Femur (tissue), 1 donor: ENCODE measurements around the gene USP26.
"Not testable (repeated sequence)": the region's sequence is repeated elsewhere in the genome, so short reads cannot be mapped to it uniquely, and the experiment has no call there.

Source experiments
- DNase-seq: peaks from one replicate; pipeline ENCODE4 v3.0.0-alpha.2; 2017

Gene USP26

DNA sequence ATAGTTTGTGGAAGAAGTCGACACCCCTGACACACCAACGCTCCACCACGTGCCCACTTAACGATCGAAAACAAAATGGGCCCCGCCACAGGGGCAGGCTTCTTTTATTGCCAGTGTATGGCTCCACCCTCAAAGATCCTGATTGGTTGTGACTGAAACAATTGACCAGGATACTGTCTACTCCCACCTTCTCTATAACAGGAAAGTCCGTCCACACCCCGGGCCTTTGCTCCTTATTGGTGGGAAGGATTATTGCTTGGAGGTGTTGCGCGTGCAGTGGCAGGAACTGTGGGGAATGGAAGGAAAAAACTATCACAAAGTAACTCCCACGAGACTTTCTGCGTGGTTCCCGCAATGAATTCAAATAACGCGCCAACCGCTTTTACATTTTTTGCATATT, at the start of gene USP26:
USP26 (minus strand) TSS at position 79 of the 400 bp plus-strand sequence. CDS start 68,889 bp downstream, outside the sequence.
- no peak for DNase-seq

GRCh38 chrX:133134282-133134681, 37.4 kb upstream of the USP26 start:
- no peak for DNase-seq

GRCh38 chrX:133120406-133120805, 23.5 kb upstream of the USP26 start:
- no peak for DNase-seq

DNA sequence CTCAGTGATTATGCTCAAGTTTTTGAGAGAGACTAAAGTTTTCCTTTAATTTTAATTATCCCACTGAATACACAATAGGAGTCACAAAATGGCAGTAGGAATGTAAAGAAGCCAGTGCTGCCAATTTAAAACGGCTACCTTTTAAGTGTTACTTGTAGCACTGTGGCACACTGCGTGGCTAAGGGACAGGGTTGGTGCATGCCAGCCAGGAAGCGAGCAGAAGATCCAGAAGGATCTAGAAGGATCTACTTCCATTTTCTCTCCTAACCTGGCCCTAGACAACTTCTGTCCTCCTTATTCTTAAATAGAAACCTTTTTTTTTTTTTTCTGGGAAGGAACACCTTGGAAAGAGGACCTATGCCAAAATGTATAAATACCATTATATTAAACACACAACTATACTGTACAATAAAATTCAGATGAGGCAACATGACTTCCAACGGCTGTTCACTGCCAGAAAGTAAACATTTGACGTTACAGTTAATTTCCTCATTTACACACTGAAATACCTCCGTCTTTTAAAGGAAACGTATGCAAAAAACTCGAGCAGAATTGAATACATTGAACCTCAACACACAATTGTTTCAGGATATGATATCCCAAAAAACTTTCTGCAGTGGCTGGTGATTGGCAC, 2.7 kb downstream of the USP26 start:
- no peak for DNase-seq

GRCh38 chrX:133090236-133090809, 6.6 kb downstream of the USP26 start:
- no peak for DNase-seq

DNA sequence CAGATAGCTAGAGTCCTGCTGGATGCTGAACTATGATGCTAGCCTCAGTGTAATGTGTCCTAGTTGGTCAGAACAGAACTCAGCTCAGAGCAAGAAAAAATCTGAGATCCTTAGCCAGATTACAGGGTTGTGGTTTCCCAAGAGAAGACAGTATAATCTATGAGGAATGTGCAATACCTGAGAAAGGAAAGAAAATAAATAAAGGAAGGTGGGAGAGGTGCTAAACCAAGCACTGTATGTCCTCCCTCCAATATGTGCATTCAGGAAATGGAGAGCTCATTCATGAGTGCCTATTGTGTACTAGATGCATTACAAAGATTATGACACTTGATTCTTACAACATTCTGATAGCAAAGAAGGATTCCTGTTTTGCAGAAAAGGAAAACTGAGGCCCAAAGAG, 7.5 kb downstream of the USP26 start:
- DNase-seq: no peak

- no peak for DNase-seq
Observed at GRCh38 chrX:133085785-133086184, 11.1 kb downstream of the USP26 start.

DNA sequence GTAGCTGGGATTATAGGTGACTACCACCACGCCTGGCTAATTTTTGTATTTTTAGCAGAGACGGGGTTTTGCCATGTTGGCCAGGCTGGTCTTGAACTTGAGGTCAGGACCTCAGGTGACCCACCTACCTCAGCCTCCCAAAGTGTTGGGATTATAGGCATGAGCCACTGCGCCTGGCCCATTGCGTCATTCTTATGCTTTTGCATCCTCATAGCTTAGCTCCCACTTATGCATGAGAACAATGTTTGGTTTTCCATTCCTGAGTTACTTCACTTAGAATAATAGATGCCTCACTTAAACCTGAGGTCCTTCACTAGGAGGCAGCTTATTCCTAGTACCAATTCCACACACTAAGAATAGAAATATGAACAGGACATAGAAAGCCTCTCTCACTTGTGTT, 11.9 kb downstream of the USP26 start:
- not testable (repeated sequence) for DNase-seq

DNA sequence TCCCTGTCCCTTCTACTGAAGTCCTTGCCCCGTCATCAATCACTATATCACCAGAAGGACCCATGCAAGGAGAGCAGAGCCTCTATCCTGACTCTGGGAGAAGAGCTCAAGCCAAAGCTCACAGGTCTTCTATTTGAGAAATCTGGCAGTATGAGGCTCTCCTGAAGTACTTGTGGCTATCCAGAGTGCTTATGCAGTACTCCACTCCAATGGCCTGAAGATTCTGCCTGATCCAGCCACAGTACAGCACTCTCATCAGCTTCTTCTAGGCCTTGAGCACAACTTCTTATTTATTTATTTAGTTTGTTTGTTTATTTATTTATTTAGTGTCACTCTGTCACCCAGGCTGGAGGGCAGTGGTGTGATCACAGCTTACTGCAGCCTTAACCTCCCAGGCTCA, 13.0 kb downstream of the USP26 start:
- no peak for DNase-seq

GRCh38 chrX:133081990-133082389, 14.9 kb downstream of the USP26 start:
- DNase-seq: no peak

DNA sequence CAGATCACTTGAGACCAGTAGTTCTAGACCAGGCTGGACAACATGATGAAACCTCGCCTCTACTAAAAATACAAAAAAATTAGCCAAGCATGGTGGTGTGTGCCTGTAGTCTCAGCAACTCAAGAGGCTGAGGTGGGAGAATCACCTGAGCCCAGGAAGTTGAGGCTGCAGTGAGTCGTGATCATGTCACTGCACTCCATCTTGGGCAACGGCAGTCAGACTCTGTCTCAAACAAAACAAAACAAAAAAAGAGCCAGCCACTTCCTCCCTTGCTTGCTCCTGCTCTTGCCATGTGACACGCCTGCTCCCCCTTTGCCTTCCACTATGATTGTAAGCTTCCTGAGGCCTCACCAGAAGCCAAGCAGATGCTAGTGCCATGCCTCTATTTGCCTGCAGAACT, 19.1 kb downstream of the USP26 start:
- DNase-seq: not testable (repeated sequence)

DNA sequence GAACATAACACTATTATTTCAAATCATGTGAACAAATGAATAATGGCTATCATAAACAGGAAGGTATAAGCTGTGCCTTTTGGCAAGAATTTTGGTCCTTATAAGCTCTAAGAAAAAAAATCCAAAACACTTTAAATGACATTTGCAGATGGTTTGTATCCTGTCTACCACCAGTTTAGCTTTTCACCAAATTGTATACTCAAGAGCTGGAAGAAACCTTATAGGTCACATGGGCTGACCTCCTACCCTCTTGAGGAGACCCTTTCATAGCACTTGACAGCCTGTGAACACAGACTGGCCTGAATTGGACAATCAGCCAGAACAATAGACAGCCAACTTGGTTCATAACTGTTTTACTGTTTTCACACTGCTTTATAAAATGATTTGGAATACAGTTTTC, 24.3 kb downstream of the USP26 start:
- no peak for DNase-seq

GRCh38 chrX:133068461-133068860, 28.4 kb downstream of the USP26 start:
- no peak for DNase-seq

DNA sequence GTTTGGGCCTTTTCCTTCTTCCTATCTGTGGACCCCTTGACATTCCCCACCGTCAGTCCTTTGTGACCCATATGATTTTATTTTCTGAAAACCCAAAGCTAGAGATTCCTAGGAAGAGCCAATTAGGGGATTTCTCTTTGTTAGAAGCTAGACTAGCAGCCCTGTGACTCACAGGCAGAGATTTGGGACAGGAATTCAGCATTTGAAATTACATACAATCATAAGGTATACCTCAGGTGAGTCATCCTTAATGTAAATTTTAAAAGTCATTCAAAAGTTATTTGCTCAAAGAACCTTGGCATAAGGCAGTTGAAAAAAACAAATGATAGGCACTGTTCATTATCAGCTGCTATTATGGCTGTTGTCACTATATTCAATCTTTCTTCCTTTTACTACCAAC, 40.6 kb downstream of the USP26 start:
- DNase-seq: no peak

DNA sequence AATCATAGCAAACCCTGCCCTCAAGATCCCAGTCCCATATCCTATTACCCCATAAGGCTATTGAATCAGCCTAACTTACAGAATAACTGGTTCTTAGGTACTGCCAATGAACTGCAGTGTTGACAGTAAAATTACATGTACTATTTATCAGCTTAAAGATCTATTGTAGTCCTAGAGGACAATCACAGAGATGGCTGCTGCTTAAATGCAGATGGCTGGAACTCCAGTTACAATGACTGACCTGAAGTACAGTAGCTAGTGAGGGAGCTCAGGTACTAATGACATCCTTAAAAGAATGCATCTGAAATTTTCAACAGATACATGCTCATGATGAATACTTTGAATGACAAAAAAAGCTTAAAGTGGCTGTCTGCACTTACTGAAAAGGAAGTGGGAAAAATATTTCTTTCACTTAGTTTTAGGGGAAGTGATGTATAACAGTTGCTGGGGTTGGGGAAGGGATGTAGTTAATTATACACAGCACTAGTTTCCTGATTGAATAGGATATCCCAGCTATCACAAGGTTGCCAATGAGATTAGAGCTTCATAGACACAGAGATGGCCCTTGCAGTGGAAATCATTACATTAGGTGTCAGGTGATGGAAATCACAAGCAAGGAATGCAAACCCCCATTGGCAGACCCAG, 42.0 kb downstream of the USP26 start:
- DNase-seq: no peak

DNA sequence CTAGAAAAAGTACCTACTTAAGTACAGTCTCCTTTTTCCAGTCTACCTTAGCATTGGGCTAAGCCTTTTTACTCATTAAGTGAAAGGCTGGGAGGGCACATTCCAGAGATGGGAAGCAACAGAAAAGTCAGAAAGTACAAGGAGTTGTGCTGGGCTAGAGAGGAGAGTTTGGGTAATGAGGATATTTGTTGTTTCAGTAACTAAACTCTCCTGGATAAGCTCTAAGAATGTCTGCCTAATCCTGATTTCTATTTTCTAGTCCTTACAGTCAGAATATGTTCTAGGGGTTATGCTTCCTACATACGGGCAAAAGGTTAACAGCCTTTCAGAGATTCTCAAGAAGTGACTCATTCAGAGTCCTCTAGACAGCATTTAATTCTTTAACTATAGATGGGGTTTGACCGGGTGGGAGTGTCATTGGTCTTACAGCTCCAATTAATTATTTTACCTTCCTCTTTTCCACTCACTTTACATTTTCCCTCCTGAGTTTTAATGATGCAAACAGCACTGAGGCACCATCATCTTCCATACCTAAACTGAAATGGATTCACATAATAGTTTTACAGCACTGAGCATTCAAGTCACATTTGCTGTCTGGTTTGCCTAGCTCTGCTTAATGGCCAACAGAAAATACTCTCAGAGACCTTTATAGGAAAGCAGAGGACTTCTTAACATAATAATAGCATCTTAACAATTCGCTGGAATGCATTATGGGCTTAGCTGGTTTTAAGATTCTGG, 42.9 kb downstream of the USP26 start:
- DNase-seq: no peak

- no peak for DNase-seq
Observed at GRCh38 chrX:133048751-133049150, 48.2 kb downstream of the USP26 start.

GRCh38 chrX:133046601-133047000, 50.3 kb downstream of the USP26 start:
- no peak for DNase-seq

DNA sequence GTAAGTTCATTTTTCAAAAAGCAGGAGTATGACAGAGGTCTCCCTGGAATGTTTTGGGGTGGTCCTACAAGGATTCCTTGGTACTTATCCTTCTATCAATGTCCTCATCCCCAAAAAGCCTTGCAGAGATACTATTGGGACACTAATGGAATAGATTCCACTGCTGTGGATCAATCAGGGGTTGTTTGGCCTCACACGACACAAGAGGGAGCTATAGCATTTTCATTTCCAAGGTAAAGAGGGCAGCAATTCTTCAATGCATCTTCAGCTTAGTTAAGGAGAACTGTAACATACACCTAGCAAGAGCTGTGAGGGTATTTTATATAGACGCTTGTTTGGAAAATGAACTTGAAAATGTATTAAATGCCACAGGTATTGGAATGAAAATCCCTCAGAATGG, 50.9 kb downstream of the USP26 start:
- no peak for DNase-seq

DNA sequence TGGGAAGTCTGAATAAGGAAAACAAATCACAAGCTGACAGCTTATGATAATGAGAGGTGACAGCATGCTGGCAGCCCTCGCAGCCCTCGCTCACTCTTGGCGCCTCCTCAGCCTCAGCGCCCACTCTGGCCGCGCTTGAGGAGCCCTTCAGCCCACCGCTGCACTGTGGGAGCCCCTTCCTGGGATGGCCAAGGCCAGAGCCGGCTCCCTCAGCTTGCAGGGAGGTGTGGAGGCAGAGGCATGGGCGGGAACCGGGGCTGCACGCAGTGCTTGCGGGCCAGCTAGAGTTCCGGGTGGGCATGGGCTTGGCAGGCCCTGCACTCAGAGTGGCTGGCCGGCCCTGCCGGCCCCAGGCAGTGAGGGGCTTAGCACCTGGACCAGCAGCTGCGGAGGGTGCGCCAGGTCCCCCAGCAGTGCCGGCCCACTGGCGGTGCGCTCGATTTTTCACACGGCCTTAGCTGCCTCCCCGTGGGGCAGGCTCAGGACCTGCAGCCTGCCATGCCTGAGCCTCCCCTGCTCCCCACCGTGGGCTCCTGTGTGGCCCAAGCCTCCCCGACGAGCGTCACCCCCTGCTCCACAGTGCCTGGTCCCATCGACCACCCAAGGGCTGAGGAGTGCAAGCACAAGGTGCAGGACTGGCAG, 52.6 kb downstream of the USP26 start:
- DNase-seq: not testable (repeated sequence)

DNA sequence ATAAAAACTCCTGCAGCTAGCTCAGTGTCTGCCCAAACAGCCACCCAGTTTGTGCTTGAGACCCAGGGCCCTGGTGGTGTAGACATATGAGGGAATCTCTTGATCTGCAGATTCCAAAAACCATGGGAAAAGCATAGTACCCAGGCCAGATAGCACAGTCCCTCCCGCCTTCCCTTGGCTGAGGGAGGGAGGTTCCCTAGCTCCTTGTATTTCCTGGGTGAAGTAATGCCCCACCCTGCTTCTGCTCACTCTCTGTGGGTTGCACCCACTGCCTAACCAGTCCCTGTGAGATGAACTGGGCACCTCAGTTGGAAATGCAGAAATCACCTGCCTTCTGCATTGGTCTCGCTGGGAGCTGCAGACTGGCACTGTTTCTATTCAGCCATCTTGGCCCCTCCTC, 54.6 kb downstream of the USP26 start:
- DNase-seq: no peak

DNA sequence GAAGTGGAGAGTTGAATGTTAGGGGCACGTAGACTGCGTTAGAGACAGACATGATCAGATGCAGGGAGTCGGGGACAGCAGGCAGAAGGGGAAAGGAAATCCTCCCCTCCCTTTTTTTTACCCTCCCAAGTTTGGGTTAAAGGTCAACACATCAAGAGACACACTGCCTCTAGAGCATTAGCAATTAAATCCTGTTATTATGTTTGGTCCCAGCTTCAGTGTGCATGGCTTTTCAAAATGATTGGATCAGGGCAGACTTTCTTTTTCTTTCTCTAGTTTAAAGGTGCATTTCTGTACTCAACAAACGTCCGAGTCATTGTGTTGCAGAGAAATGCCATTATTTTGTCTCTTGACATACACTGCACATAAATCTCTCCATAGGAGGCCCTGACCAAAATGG, 63.9 kb downstream of the USP26 start:
- no peak for DNase-seq

DNA sequence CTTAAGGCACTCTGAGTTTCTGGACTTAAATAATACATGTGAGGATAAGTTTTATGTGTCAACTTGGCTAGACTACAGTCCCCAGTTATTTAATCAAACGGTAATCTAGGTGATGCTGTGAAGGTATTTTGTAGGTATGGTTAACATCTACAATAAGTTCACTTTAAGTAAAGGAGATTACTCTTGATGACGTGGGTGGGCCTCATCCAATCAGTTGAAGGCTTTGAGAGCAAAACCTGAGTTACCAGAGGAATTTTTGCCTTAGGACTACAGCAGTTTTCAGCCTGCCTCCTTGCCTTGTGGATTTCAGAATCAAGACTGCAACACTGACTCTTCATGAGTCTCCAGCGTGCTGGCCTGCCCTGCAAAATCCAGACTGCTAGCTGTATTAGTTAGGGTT, 78.7 kb downstream of the USP26 start:
- DNase-seq: no peak
